GM23248 (cell line): ENCODE data around the gene MEMO1. TPM values are rescaled to one million over a fixed set of nuclear protein-coding genes. Genes with fewer than 3 reads are reported as not detected.
"Not testable (repeated sequence)": the region's sequence is repeated elsewhere in the genome, so short reads cannot be mapped to it uniquely, and the experiment has no call there.

Source experiments
- DNase-seq: peaks from one replicate; pipeline ENCODE4 v3.0.0-alpha.2; 2015
- H2AFZ ChIP-seq: fragments of 200-600 bp; sonication (generic); 2 replicates; pipeline ENCODE4 v1.6.1; 2016; ENCODE audit warnings: antibody characterized with exemption
- H3F3A ChIP-seq: fragments of 200-600 bp; sonication (generic); 2 replicates; pipeline ENCODE4 v1.6.1; 2016; ENCODE audit warnings: mild to moderate bottlenecking, antibody characterized with exemption, mixed run types; ENCODE audit not compliant: insufficient read depth
- H3K27ac ChIP-seq: fragments of 200-600 bp; sonication (generic); 2 replicates; pipeline ENCODE4 v1.5.1; 2016; ENCODE audit warnings: mild to moderate bottlenecking
- H3K27me3 ChIP-seq: fragments of 200-600 bp; sonication (generic); replicated peaks from 2 replicates; pipeline ENCODE4 v1.6.1; 2016; ENCODE audit warnings: mild to moderate bottlenecking; ENCODE audit not compliant: insufficient read depth
- H3K36me3 ChIP-seq: fragments of 200-600 bp; sonication (generic); 2 replicates; pipeline ENCODE4 v1.6.1; 2016; ENCODE audit warnings: low read depth, mild to moderate bottlenecking
- H3K4me1 ChIP-seq: fragments of 200-600 bp; sonication (generic); 2 replicates; pipeline ENCODE4 v1.6.1; 2016; ENCODE audit warnings: mild to moderate bottlenecking; ENCODE audit not compliant: insufficient read depth
- H3K4me2 ChIP-seq: fragments of 200-600 bp; sonication (generic); one replicate; pipeline ENCODE4 v1.6.1; 2016; ENCODE audit warnings: mild to moderate bottlenecking; ENCODE audit not compliant: unreplicated experiment
- H3K4me3 ChIP-seq: fragments of 200-600 bp; sonication (generic); 2 replicates; pipeline ENCODE4 v1.5.1; 2016; ENCODE audit warnings: mild to moderate bottlenecking
- H3K79me2 ChIP-seq: fragments of 200-600 bp; sonication (generic); 2 replicates; pipeline ENCODE4 v1.6.1; 2016; ENCODE audit warnings: mild to moderate bottlenecking; ENCODE audit not compliant: insufficient read depth
- H3K9ac ChIP-seq: fragments of 200-600 bp; sonication (generic); 2 replicates; pipeline ENCODE4 v1.6.1; 2016; ENCODE audit warnings: mild to moderate bottlenecking
- H3K9me2 ChIP-seq: fragments of 200-600 bp; sonication (generic); 2 replicates; pipeline ENCODE4 v1.6.1; 2016; ENCODE audit warnings: mixed run types, mild to moderate bottlenecking, moderate library complexity; ENCODE audit not compliant: insufficient read depth
- H3K9me3 ChIP-seq: fragments of 200-600 bp; sonication (generic); one replicate; pipeline ENCODE4 v1.6.1; 2017; ENCODE audit warnings: low read depth
- H4K20me1 ChIP-seq: fragments of 200-600 bp; sonication (generic); 2 replicates; pipeline ENCODE4 v1.6.0; 2016; ENCODE audit not compliant: insufficient read depth
- EZH2 ChIP-seq: fragments of 200-600 bp; sonication (generic); IDR thresholded peaks from 2 replicates; pipeline ENCODE4 v1.6.1; 2018; ENCODE audit warnings: antibody characterized with exemption, mild to moderate bottlenecking; ENCODE audit not compliant: insufficient read depth, poor library complexity, severe bottlenecking
- EZH2phosphoT487 ChIP-seq: fragments of 200-600 bp; sonication (generic); IDR thresholded peaks from 2 replicates; pipeline ENCODE4 v1.6.1; 2018; ENCODE audit warnings: antibody characterized with exemption, moderate library complexity, mild to moderate bottlenecking, low read depth; ENCODE audit not compliant: insufficient read depth
- WGBS, 2 experiments: methylation state at CpG; one replicate each; pipeline ENCODE4 v1.1.6; 2015 to 2017; ENCODE audit warnings: low lambda C conversion rate in 2 of 2, low coverage in 1 of 2; ENCODE audit errors: missing lambda C conversion rate in 2 of 2; 5-methylcytosine and 5-hydroxymethylcytosine counted together
- in situ Hi-C: fragments of 300-500 bp; cut with MboI; formaldehyde crosslinking; loops from 2 replicates; pipeline ENCODE4 v1.15.0; 2020
- polyA plus RNA-seq: library from polyadenylated mRNA; unstranded; fragments of >200 nt; fragmentation: Nextera tagmentation; extraction: Ambion mirVana; gene quantifications from 2 replicates; pipeline ENCODE4 v1.2.1, GENCODE V29; 2016
- total RNA-seq: library from RNA; depleted of rRNA; stranded (reverse); fragments of >200 nt; shearing (Covaris generic); gene quantifications from 2 replicates; pipeline ENCODE4 v1.2.3, GENCODE V29; 2014

Gene MEMO1
- total and polyA plus RNA-seq, 2 experiments from 2014 or later = 36.2 to 46.3 TPM

- no peaks in the 10 kb centered on the region for H3K9me2 ChIP-seq
- H3K4me1 ChIP-seq = 0 out of 2 replicates have a peak, but pooled peaks cover 5% of the 10 kb centered on the region
- no peaks in the 10 kb centered on the region for H4K20me1 ChIP-seq
- no peaks in the 10 kb centered on the region for H3F3A ChIP-seq
- H2AFZ ChIP-seq = no peak overlapping the region
- TF ChIP-seq EZH2 (no peak), EZH2phosphoT487 (no peak)
- DNase-seq = no peak
- 0 out of 2 replicates have a peak, but pooled peaks cover 2% of the 10 kb centered on the region for H3K36me3 ChIP-seq
- no peaks in the 10 kb centered on the region for H3K27me3 ChIP-seq
- in situ Hi-C loops = no loop called here
- no peak overlapping the region for H3K4me3 ChIP-seq
- H3K9me3 ChIP-seq = no peaks in the 10 kb centered on the region
- no peak overlapping the region for H3K4me2 ChIP-seq
- no peak overlapping the region for H3K27ac ChIP-seq
- 92 to 96% methylated on average over 2 of the region's 2 CpGs for WGBS, 2 experiments
- no peaks in the 10 kb centered on the region for H3K79me2 ChIP-seq
- no peak overlapping the region for H3K9ac ChIP-seq
Measured at GRCh38 chr2:31859959-31860358, 150.8 kb downstream of the MEMO1 start.

GRCh38 chr2:31853521-31853920 is 157.3 kb downstream of the MEMO1 start:
- no peaks in the 10 kb centered on the region for H3K79me2 ChIP-seq
- H3K9me3 ChIP-seq = no peaks in the 10 kb centered on the region
- H3K27ac ChIP-seq = no peak overlapping the region
- no peak overlapping the region for H3K4me2 ChIP-seq
- no peaks in the 10 kb centered on the region for H3F3A ChIP-seq
- DNase-seq = no peak
- H2AFZ ChIP-seq = no peak overlapping the region
- no peak overlapping the region for H3K4me3 ChIP-seq
- no peaks in the 10 kb centered on the region for H4K20me1 ChIP-seq
- H3K36me3 ChIP-seq = peaks cover 3% of the 10 kb centered on the region; the same call in 1 of the 2 replicates
- no peak for TF ChIP-seq EZH2phosphoT487
- no peak for TF ChIP-seq EZH2
- no peaks in the 10 kb centered on the region for H3K9me2 ChIP-seq
- H3K9ac ChIP-seq = no peak overlapping the region
- no peaks in the 10 kb centered on the region for H3K4me1 ChIP-seq
- in situ Hi-C loops = no loop called here
- H3K27me3 ChIP-seq = no peaks in the 10 kb centered on the region

GRCh38 chr2:31842150-31842549 is 168.7 kb downstream of the MEMO1 start:
- H3K9me3 ChIP-seq, H3K4me2 ChIP-seq, H4K20me1 ChIP-seq, H3K9ac ChIP-seq, H3K27ac ChIP-seq, H3F3A ChIP-seq, DNase-seq, H3K36me3 ChIP-seq, H3K27me3 ChIP-seq, H3K79me2 ChIP-seq, in situ Hi-C loops, H3K4me1 ChIP-seq, H2AFZ ChIP-seq, H3K9me2 ChIP-seq, H3K4me3 ChIP-seq: not testable (repeated sequence)
- 98 to 100% methylated on average over 1 to 4 of the region's 5 CpGs for WGBS, 2 experiments

GRCh38 chr2:31835450-31835849 is 175.4 kb downstream of the MEMO1 start:
- no peaks in the 10 kb centered on the region for H4K20me1 ChIP-seq
- no peak for TF ChIP-seq EZH2phosphoT487
- TF ChIP-seq EZH2 = no peak
- DNase-seq = no peak
- 96 to 100% methylated on average over 1 of the region's 1 CpG for WGBS, 2 experiments
- no peak overlapping the region for H2AFZ ChIP-seq
- no peak overlapping the region for H3K9ac ChIP-seq
- H3K4me1 ChIP-seq = no peaks in the 10 kb centered on the region
- no peaks in the 10 kb centered on the region for H3K36me3 ChIP-seq
- H3K4me3 ChIP-seq = no peak overlapping the region
- no peaks in the 10 kb centered on the region for H3K9me3 ChIP-seq
- H3K79me2 ChIP-seq = no peaks in the 10 kb centered on the region
- no peak overlapping the region for H3K27ac ChIP-seq
- H3K27me3 ChIP-seq = no peaks in the 10 kb centered on the region
- in situ Hi-C loops = no loop called here
- H3F3A ChIP-seq = no peaks in the 10 kb centered on the region
- no peak overlapping the region for H3K4me2 ChIP-seq
- H3K9me2 ChIP-seq = no peaks in the 10 kb centered on the region

- 77 to 81% methylated on average over 5 of the region's 5 CpGs for WGBS, 2 experiments
- no peaks in the 10 kb centered on the region for H3F3A ChIP-seq
- no peak overlapping the region for H2AFZ ChIP-seq
- no peaks in the 10 kb centered on the region for H3K9me3 ChIP-seq
- no peak overlapping the region for H3K4me2 ChIP-seq
- H3K27me3 ChIP-seq = no peaks in the 10 kb centered on the region
- no peak overlapping the region for H3K4me3 ChIP-seq
- H3K36me3 ChIP-seq = no peaks in the 10 kb centered on the region
- H3K9me2 ChIP-seq = no peaks in the 10 kb centered on the region
- H3K27ac ChIP-seq = no peak overlapping the region
- in situ Hi-C loops = no loop called here
- no peaks in the 10 kb centered on the region for H3K4me1 ChIP-seq
- no peaks in the 10 kb centered on the region for H4K20me1 ChIP-seq
- TF ChIP-seq EZH2 = no peak
- TF ChIP-seq EZH2phosphoT487 = no peak
- no peaks in the 10 kb centered on the region for H3K79me2 ChIP-seq
- no peak for DNase-seq
- no peak overlapping the region for H3K9ac ChIP-seq
Measured at GRCh38 chr2:31832363-31832762, 178.4 kb downstream of the MEMO1 start.
